SK-N-SH treated with all-trans-retinoic acid at 6 μM for 48 hours (cell line): ENCODE results near the gene CPT1C.

Source experiments
- ATAC-seq: fragments of 200-7000 bp; cut with Tn5 transposase; 3 replicates; pipeline ENCODE4 v1.9.1; 2020; ENCODE audit warnings: mild to moderate bottlenecking, moderate library complexity
- ARNTL ChIP-seq: fragments of 450-650 bp; formaldehyde crosslinking; IDR thresholded peaks from 2 replicates; pipeline ENCODE4 v1.5.0; 2020; ENCODE audit warnings: low read depth, mild to moderate bottlenecking, moderate library complexity, borderline replicate concordance
- CSDC2 ChIP-seq: fragments of 250-450 bp; sonication (Bioruptor Pico); IDR thresholded peaks from 2 replicates; pipeline ENCODE4 v1.5.0; 2020; ENCODE audit warnings: mild to moderate bottlenecking, moderate library complexity
- ESRRG ChIP-seq: fragments of 250-450 bp; sonication (Bioruptor Pico); IDR thresholded peaks from 2 replicates; pipeline ENCODE4 v1.6.1; 2021; ENCODE audit warnings: mild to moderate bottlenecking
- GLIS3 ChIP-seq: fragments of 250-450 bp; sonication (Bioruptor Pico); IDR thresholded peaks from 2 replicates; pipeline ENCODE4 v1.5.0; 2020; ENCODE audit warnings: mild to moderate bottlenecking, moderate library complexity
- ISL1 ChIP-seq: fragments of 250-450 bp; sonication (Bioruptor Pico); IDR thresholded peaks from 2 replicates; pipeline ENCODE4 v2.1.2; 2022; ENCODE audit warnings: mild to moderate bottlenecking, moderate library complexity
- OSR1 ChIP-seq: fragments of 250-450 bp; sonication (Bioruptor Pico); IDR thresholded peaks from 2 replicates; pipeline ENCODE4 v1.8.0; 2022; ENCODE audit warnings: moderate library complexity, mild to moderate bottlenecking, inconsistent platforms
- POU6F1 ChIP-seq: fragments of 250-450 bp; sonication (Bioruptor Pico); IDR thresholded peaks from 2 replicates; pipeline ENCODE4 v1.8.0; 2021; ENCODE audit warnings: low read depth, mild to moderate bottlenecking, moderate library complexity, borderline replicate concordance
- PPARA ChIP-seq: fragments of 250-450 bp; sonication (Bioruptor Pico); IDR thresholded peaks from 2 replicates; pipeline ENCODE4 v1.5.0; 2020; ENCODE audit warnings: mild to moderate bottlenecking, borderline replicate concordance
- RARB ChIP-seq: fragments of 250-450 bp; sonication (Bioruptor Pico); IDR thresholded peaks from 2 replicates; pipeline ENCODE4 v1.8.0; 2021; ENCODE audit warnings: mild to moderate bottlenecking, moderate library complexity
- SNAI2 ChIP-seq: fragments of 250-450 bp; sonication (Bioruptor Pico); IDR thresholded peaks from 2 replicates; pipeline ENCODE4 v1.5.0; 2020; ENCODE audit warnings: mild to moderate bottlenecking, moderate library complexity
- TCF4 ChIP-seq: fragments of 250-450 bp; sonication (Bioruptor Pico); IDR thresholded peaks from 2 replicates; pipeline ENCODE4 v1.8.0; 2021; ENCODE audit warnings: mild to moderate bottlenecking, moderate library complexity, borderline replicate concordance
- TSHZ2 ChIP-seq: fragments of 250-450 bp; sonication (Bioruptor Pico); IDR thresholded peaks from 2 replicates; pipeline ENCODE4 v1.5.0; 2020; ENCODE audit warnings: mild to moderate bottlenecking, moderate library complexity
- ZFP3 ChIP-seq: fragments of 250-450 bp; sonication (Bioruptor Pico); IDR thresholded peaks from 2 replicates; pipeline ENCODE4 v1.5.0; 2020; ENCODE audit warnings: mild to moderate bottlenecking, moderate library complexity
- ZFP30 ChIP-seq: fragments of 450-650 bp; formaldehyde crosslinking; IDR thresholded peaks from 2 replicates; pipeline ENCODE4 v1.5.0; 2022; ENCODE audit warnings: mild to moderate bottlenecking, moderate library complexity
- ZNF565 ChIP-seq: fragments of 450-650 bp; formaldehyde crosslinking; conservative IDR thresholded peaks from 2 replicates; pipeline ENCODE4 v1.5.0; 2020; ENCODE audit warnings: low read depth, mild to moderate bottlenecking, moderate library complexity
- ZNF70 ChIP-seq: fragments of 450-650 bp; formaldehyde crosslinking; IDR thresholded peaks from 2 replicates; pipeline ENCODE4 v1.5.0; 2020; ENCODE audit warnings: mild to moderate bottlenecking, moderate library complexity
- ZNF8 ChIP-seq: fragments of 450-650 bp; formaldehyde crosslinking; IDR thresholded peaks from 2 replicates; pipeline ENCODE4 v1.5.0; 2020; ENCODE audit warnings: mild to moderate bottlenecking, moderate library complexity
- TF ChIP-seq, protein P1 (sequence below): fragments of 250-450 bp; sonication (Bioruptor Pico); IDR thresholded peaks from 2 replicates; pipeline ENCODE4 v1.5.1; 2021; ENCODE audit warnings: mild to moderate bottlenecking, moderate library complexity
- TF ChIP-seq, protein P2 (sequence below): fragments of 250-450 bp; sonication (Bioruptor Pico); IDR thresholded peaks from 2 replicates; pipeline ENCODE4 v1.5.1; 2020; ENCODE audit warnings: low read depth, mild to moderate bottlenecking, moderate library complexity

CPT1C gene

GRCh38 chr19:49741210-49741844, 50.4 kb downstream of the CPT1C start:
- TF ChIP-seq PPARA (CRISPR knock-in tag) (no peak), RARB (CRISPR knock-in tag) (no peak), SNAI2 (CRISPR knock-in tag) (no peak), CSDC2 (CRISPR knock-in tag) (no peak), ISL1 (CRISPR knock-in tag) (no peak), ZNF565 (CRISPR knock-in tag) (no peak), GLIS3 (CRISPR knock-in tag) (no peak), ARNTL (CRISPR knock-in tag) (no peak), POU6F1 (CRISPR knock-in tag) (no peak), ZFP30 (CRISPR knock-in tag) (no peak), ZFP3 (CRISPR knock-in tag) (no peak), ESRRG (no peak), TSHZ2 (CRISPR knock-in tag) (no peak), OSR1 (CRISPR knock-in tag) (no peak)
- TF ChIP-seq, protein P1, sequence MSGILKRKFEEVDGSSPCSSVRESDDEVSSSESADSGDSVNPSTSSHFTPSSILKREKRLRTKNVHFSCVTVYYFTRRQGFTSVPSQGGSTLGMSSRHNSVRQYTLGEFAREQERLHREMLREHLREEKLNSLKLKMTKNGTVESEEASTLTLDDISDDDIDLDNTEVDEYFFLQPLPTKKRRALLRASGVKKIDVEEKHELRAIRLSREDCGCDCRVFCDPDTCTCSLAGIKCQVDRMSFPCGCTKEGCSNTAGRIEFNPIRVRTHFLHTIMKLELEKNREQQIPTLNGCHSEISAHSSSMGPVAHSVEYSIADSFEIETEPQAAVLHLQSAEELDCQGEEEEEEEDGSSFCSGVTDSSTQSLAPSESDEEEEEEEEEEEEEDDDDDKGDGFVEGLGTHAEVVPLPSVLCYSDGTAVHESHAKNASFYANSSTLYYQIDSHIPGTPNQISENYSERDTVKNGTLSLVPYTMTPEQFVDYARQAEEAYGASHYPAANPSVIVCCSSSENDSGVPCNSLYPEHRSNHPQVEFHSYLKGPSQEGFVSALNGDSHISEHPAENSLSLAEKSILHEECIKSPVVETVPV (CRISPR knock-in tag) = no peak
- TF ChIP-seq, protein P2, sequence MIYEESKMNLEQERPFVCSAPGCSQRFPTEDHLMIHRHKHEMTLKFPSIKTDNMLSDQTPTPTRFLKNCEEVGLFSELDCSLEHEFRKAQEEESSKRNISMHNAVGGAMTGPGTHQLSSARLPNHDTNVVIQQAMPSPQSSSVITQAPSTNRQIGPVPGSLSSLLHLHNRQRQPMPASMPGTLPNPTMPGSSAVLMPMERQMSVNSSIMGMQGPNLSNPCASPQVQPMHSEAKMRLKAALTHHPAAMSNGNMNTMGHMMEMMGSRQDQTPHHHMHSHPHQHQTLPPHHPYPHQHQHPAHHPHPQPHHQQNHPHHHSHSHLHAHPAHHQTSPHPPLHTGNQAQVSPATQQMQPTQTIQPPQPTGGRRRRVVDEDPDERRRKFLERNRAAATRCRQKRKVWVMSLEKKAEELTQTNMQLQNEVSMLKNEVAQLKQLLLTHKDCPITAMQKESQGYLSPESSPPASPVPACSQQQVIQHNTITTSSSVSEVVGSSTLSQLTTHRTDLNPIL = no peak
- no peak for ATAC-seq

GRCh38 chr19:49744946-49745381, 54.0 kb downstream of the CPT1C start:
- TF ChIP-seq CSDC2 (CRISPR knock-in tag) (no peak), PPARA (CRISPR knock-in tag) (no peak), ZFP30 (CRISPR knock-in tag) (no peak), ISL1 (CRISPR knock-in tag) (no peak), ZNF70 (CRISPR knock-in tag) (no peak)
- TF ChIP-seq, protein P2 = no peak
- no peak for ATAC-seq

DNA sequence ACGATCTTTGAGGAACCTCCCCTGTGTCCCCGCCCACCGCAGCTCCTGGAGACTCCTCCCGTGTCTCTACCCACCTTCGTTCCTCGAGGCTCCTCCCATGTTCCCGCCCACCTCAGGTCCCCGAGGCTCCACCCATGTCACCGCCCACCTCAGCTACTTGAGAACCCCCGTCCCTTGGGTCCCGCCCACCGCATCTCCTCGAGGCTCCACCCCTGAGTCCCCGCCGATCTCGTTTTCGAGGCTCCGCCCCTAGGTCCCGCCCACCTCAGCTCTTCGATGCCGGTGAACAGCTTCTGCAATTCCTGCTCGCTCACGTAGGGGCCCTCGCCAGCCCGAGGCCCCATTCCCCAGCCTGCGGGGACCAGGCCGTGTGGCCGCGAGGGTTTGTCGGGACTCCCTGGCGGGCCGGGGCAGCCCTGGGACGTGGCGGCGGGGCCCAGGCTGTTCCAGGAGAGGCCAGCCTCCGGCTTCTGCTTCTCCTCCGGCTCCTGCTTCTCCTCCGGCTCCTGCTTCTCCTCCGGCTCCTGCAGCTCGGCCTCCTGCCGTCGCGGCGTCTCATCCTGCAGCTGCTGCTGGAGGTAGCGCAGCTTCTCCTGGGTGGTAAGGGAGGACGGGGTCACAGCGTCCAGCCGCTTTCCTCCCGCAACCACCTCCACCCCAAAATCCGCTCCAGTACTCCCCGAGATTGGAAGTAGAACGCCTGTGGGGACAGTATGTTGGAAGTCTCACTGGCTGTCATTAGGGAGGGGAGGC, 55.5 kb downstream of the CPT1C start:
- no peak; the same call in 2 of the 3 replicates for ATAC-seq
- no peak for TF ChIP-seq OSR1 (CRISPR knock-in tag)

GRCh38 chr19:49749055-49749716, 58.3 kb downstream of the CPT1C start:
- ATAC-seq = peak; percentile 86
- TF ChIP-seq PPARA (CRISPR knock-in tag) (no peak), ISL1 (CRISPR knock-in tag) (no peak), SNAI2 (CRISPR knock-in tag) (no peak), TSHZ2 (CRISPR knock-in tag) (no peak), ZFP3 (CRISPR knock-in tag) (no peak), TCF4 (CRISPR knock-in tag) (no peak), ZNF8 (no peak), RARB (CRISPR knock-in tag) (no peak), OSR1 (CRISPR knock-in tag) (no peak)
- TF ChIP-seq, protein P1 (CRISPR knock-in tag) = no peak
